Trophoblast cell (in vitro differentiated cells and primary cell): Measurements from ENCODE around the gene GABRA6.

Experiments used
- DNase-seq, 2 donors: peaks; one replicate each; pipeline ENCODE4 v3.0.0-alpha.2; 2016
- H2AFZ ChIP-seq: 2 replicates; pipeline ENCODE4 v1.6.1; 2013; ENCODE audit warnings: low read length, moderate library complexity, mild to moderate bottlenecking; ENCODE audit not compliant: insufficient read depth, poor library complexity
- H2AK5ac ChIP-seq: 2 replicates; pipeline ENCODE4 v1.6.1; 2013; ENCODE audit warnings: mild to moderate bottlenecking, low read length
- H2BK120ac ChIP-seq: 2 replicates; pipeline ENCODE4 v1.6.1; 2013; ENCODE audit warnings: low read length, mild to moderate bottlenecking, moderate library complexity; ENCODE audit not compliant: insufficient read depth, poor library complexity
- H2BK12ac ChIP-seq: 2 replicates; pipeline ENCODE4 v1.6.1; 2013; ENCODE audit warnings: mild to moderate bottlenecking, low read length, moderate library complexity
- H2BK5ac ChIP-seq: 2 replicates; pipeline ENCODE4 v1.6.1; 2013; ENCODE audit warnings: low read length, low read depth, moderate library complexity, mild to moderate bottlenecking; ENCODE audit not compliant: poor library complexity
- H3K14ac ChIP-seq: 2 replicates; pipeline ENCODE4 v1.6.1; 2013; ENCODE audit warnings: mild to moderate bottlenecking, low read length
- H3K18ac ChIP-seq: 2 replicates; pipeline ENCODE4 v1.6.1; 2013; ENCODE audit warnings: mild to moderate bottlenecking, low read length
- H3K23ac ChIP-seq: 2 replicates; pipeline ENCODE4 v1.6.1; 2013; ENCODE audit warnings: low read length
- H3K27ac ChIP-seq: 2 replicates; pipeline ENCODE4 v1.5.1; 2013; ENCODE audit warnings: low read depth, mild to moderate bottlenecking, inconsistent platforms, low read length, moderate library complexity
- H3K27me3 ChIP-seq: 2 replicates; pipeline ENCODE4 v1.6.1; 2013; ENCODE audit warnings: inconsistent platforms, mild to moderate bottlenecking, low read length, moderate library complexity; ENCODE audit not compliant: insufficient read depth
- H3K36me3 ChIP-seq, 2 experiments: 1 replicate in 1 of 2; 2 replicates in 1 of 2; pipeline ENCODE4 v1.6.1; 2013; ENCODE audit warnings: low read length in 2 of 2, mild to moderate bottlenecking in 2 of 2, moderate library complexity in 1 of 2; ENCODE audit not compliant: insufficient read depth in 2 of 2, control insufficient read depth in 1 of 2
- H3K4ac ChIP-seq: 2 replicates; pipeline ENCODE4 v1.6.1; 2013; ENCODE audit warnings: low read depth, mild to moderate bottlenecking, low read length, moderate library complexity
- H3K4me1 ChIP-seq, 2 experiments: 1 replicate in 1 of 2; 2 replicates in 1 of 2; pipeline ENCODE4 v1.6.1; 2013; ENCODE audit warnings: low read length in 2 of 2, mild to moderate bottlenecking in 2 of 2, moderate library complexity in 1 of 2; ENCODE audit not compliant: insufficient read depth in 2 of 2, control insufficient read depth in 1 of 2
- H3K4me2 ChIP-seq: 2 replicates; pipeline ENCODE4 v1.6.1; 2013; ENCODE audit warnings: inconsistent platforms, mild to moderate bottlenecking, low read length, moderate library complexity
- H3K4me3 ChIP-seq: 2 replicates; pipeline ENCODE4 v1.5.1; 2013; ENCODE audit warnings: mild to moderate bottlenecking, low read depth, low read length, inconsistent platforms
- H3K79me1 ChIP-seq: one replicate; pipeline ENCODE4 v1.6.1; 2013; ENCODE audit warnings: low read length
- H3K79me2 ChIP-seq: 2 replicates; pipeline ENCODE4 v1.6.1; 2013; ENCODE audit warnings: low read length, mild to moderate bottlenecking; ENCODE audit not compliant: control insufficient read depth, insufficient read depth, poor library complexity
- H3K9ac ChIP-seq: 2 replicates; pipeline ENCODE4 v1.6.1; 2013; ENCODE audit warnings: mild to moderate bottlenecking, low read length
- H3K9me3 ChIP-seq: 2 replicates; pipeline ENCODE4 v1.6.1; 2013; ENCODE audit warnings: low read depth, mild to moderate bottlenecking, control low read depth, inconsistent platforms, low read length; ENCODE audit not compliant: insufficient read depth
- H4K12ac ChIP-seq: 2 replicates; pipeline ENCODE4 v1.6.1; 2013; ENCODE audit warnings: low read depth, mild to moderate bottlenecking, low read length, moderate library complexity
- H4K8ac ChIP-seq: 2 replicates; pipeline ENCODE4 v1.6.1; 2013; ENCODE audit warnings: low read depth, mild to moderate bottlenecking, low read length, moderate library complexity
- H4K91ac ChIP-seq: one replicate; pipeline ENCODE4 v1.6.1; 2013; ENCODE audit warnings: low read depth, mild to moderate bottlenecking, low read length, moderate library complexity
- WGBS: extraction: QIAGEN DNeasy Blood & Tissue Kit; methylation state at CpG from one replicate; pipeline ENCODE4 v1.1.7; 2013; ENCODE audit warnings: missing lambda C conversion rate; ENCODE audit not compliant: insufficient read length, insufficient coverage; ENCODE audit errors: extremely low coverage; 5-methylcytosine and 5-hydroxymethylcytosine counted together

GABRA6 gene

DNA sequence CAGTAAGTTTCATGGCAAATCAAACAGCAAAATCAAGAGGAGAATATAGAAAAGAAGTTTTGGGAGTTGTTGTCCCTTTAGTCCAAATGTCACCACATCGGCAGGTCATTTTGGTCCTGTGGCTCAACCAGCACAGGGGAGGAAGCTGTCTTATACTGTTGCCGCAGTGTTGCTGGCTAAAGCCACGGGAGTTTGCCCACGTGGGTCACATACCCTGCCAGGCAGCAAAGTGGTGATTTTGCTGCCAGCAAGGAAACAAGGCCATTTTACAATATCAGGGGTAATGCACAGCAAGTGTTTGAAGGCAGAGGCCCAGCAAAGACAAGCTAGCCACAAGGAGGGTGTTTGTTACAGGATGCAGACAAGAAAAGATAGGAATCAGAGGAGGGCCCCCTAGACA lies 14.5 kb downstream of the GABRA6 start:
- no peak overlapping the region for H3K23ac ChIP-seq
- no peak overlapping the region for H3K27ac ChIP-seq
- H3K27me3 ChIP-seq, result no peaks in the 10 kb centered on the region
- H3K79me2 ChIP-seq, result no peaks in the 10 kb centered on the region
- H3K79me1 ChIP-seq, result no peaks in the 10 kb centered on the region
- no peak overlapping the region for H2BK12ac ChIP-seq
- H3K9ac ChIP-seq, result no peak overlapping the region
- no peak overlapping the region for H3K4ac ChIP-seq
- no peaks in the 10 kb centered on the region for H3K36me3 ChIP-seq
- no peak overlapping the region for H3K14ac ChIP-seq
- no peak overlapping the region for H2BK5ac ChIP-seq
- no peak overlapping the region for H4K8ac ChIP-seq
- H3K9me3 ChIP-seq, result no peaks in the 10 kb centered on the region
- no peak overlapping the region for H2AK5ac ChIP-seq
- no peak overlapping the region for H3K4me2 ChIP-seq
- no peak overlapping the region for H3K18ac ChIP-seq
- H4K12ac ChIP-seq, result no peak overlapping the region
- H2BK120ac ChIP-seq, result no peak overlapping the region
- WGBS, result no CpG with 5 or more reads among the region's 4 CpGs
- no peaks in the 10 kb centered on the region for H3K4me1 ChIP-seq
- H3K4me3 ChIP-seq, result no peak overlapping the region
- H4K91ac ChIP-seq, result no peak overlapping the region
- no peak overlapping the region for H2AFZ ChIP-seq
- DNase-seq, result no peak

DNA sequence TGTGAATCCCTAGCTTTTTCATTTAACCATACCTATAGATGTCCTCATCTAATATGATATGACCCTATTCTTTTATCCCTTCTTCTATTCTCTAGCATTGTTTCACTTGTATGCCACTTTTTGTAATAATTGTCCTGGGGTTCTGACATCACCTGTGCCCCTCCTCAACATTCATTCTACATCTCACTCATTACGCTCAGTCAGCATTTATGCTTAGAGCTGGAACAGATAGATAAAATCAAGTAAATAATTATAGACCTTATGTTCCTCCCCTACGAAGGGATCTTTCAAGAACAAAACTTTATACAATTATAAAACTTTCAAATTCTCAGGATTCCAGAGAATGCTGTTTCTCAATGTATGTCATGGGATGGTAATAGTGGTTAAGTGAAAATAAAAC lies 18.0 kb downstream of the GABRA6 start:
- Histone ChIP-seq H3K9ac (no peak overlapping the region), H3K79me1 (no peaks in the 10 kb centered on the region), H2BK12ac (no peak overlapping the region), H3K4me1 (no peaks in the 10 kb centered on the region), H3K18ac (no peak overlapping the region), H4K8ac (no peak overlapping the region), H3K4me3 (no peak overlapping the region), H2BK120ac (no peak overlapping the region), H3K4ac (no peak overlapping the region), H3K27ac (no peak overlapping the region), H2AFZ (no peak overlapping the region), H4K91ac (no peak overlapping the region), H3K79me2 (no peaks in the 10 kb centered on the region), H4K12ac (no peak overlapping the region), H3K27me3 (no peaks in the 10 kb centered on the region), H3K9me3 (no peaks in the 10 kb centered on the region), H3K36me3 (no peaks in the 10 kb centered on the region), H3K14ac (no peak overlapping the region), H3K23ac (no peak overlapping the region), H3K4me2 (no peak overlapping the region), H2AK5ac (no peak overlapping the region), H2BK5ac (no peak overlapping the region)
- DNase-seq, result no peak
- no CpG with 5 or more reads among the region's 2 CpGs for WGBS

DNA sequence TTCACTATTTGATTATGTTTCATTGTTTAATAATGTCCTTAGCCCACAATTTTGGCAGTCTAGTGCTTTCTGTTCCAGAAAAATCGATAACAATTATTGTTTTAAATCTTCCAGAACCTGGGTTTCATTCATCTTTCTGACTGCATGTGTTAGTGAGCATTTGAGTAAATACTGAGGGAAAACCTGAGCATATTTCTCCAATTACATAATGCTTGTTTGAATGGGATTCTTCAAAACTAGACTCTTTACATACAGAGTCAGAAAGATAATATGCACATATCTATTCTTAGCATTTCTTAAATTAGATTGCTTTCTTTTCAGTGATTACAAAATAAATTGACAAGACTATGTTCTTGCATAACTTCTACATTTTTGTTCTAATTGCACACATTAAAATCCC lies 21.9 kb downstream of the GABRA6 start:
- Histone ChIP-seq H3K4ac (no peak overlapping the region), H3K4me1 (no peaks in the 10 kb centered on the region), H3K36me3 (no peaks in the 10 kb centered on the region), H4K8ac (no peak overlapping the region), H3K79me2 (no peaks in the 10 kb centered on the region), H3K23ac (no peak overlapping the region), H3K4me2 (no peak overlapping the region), H4K91ac (no peak overlapping the region), H2BK120ac (no peak overlapping the region), H2AK5ac (no peak overlapping the region), H2AFZ (no peak overlapping the region), H2BK5ac (no peak overlapping the region), H3K27me3 (no peaks in the 10 kb centered on the region), H3K9ac (no peak overlapping the region), H4K12ac (no peak overlapping the region), H2BK12ac (no peak overlapping the region), H3K18ac (no peak overlapping the region), H3K27ac (no peak overlapping the region), H3K14ac (no peak overlapping the region), H3K9me3 (no peaks in the 10 kb centered on the region), H3K79me1 (no peaks in the 10 kb centered on the region), H3K4me3 (no peak overlapping the region)
- DNase-seq, result no peak
- WGBS, result no CpG with 5 or more reads among the region's 1 CpG

DNA sequence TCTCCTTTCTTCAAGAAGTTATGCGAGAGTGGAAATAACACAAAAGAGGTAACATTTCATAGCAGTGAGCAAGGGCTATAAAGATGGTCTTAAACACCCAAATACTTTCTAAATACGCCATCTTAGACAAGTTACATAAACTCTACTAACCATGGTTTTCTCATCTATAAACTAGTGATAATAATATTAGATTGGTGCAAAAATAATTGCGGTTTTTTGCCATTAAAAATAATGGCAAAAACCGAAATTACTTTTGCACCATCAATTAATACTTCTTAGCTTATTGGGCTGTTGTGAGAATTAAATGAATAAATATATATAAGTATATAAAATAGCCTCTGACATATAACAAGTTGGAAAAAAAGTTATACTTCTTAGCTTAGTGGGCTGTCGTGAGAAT lies 23.7 kb downstream of the GABRA6 start:
- no peak overlapping the region for H3K14ac ChIP-seq
- no peaks in the 10 kb centered on the region for H3K79me1 ChIP-seq
- no peak overlapping the region for H4K91ac ChIP-seq
- H3K79me2 ChIP-seq, result no peaks in the 10 kb centered on the region
- no peak overlapping the region for H3K4me3 ChIP-seq
- H3K27me3 ChIP-seq, result no peaks in the 10 kb centered on the region
- H3K4ac ChIP-seq, result no peak overlapping the region
- no peaks in the 10 kb centered on the region for H3K4me1 ChIP-seq
- no peak overlapping the region for H3K27ac ChIP-seq
- H2AFZ ChIP-seq, result no peak overlapping the region
- no peak overlapping the region for H2BK120ac ChIP-seq
- H3K36me3 ChIP-seq, result no peaks in the 10 kb centered on the region
- H2BK5ac ChIP-seq, result no peak overlapping the region
- no peak for DNase-seq
- no peaks in the 10 kb centered on the region for H3K9me3 ChIP-seq
- H3K18ac ChIP-seq, result no peak overlapping the region
- WGBS, result no CpG with 5 or more reads among the region's 5 CpGs
- H2BK12ac ChIP-seq, result no peak overlapping the region
- H3K4me2 ChIP-seq, result no peak overlapping the region
- H3K9ac ChIP-seq, result no peak overlapping the region
- no peak overlapping the region for H4K8ac ChIP-seq
- H4K12ac ChIP-seq, result no peak overlapping the region
- no peak overlapping the region for H3K23ac ChIP-seq
- H2AK5ac ChIP-seq, result no peak overlapping the region
